ENCODE measurements around the gene GPR68.
"Not testable (repeated sequence)": the region's sequence is repeated elsewhere in the genome, so short reads cannot be mapped to it uniquely, and the experiment has no call there.

GPR68 gene

DNA sequence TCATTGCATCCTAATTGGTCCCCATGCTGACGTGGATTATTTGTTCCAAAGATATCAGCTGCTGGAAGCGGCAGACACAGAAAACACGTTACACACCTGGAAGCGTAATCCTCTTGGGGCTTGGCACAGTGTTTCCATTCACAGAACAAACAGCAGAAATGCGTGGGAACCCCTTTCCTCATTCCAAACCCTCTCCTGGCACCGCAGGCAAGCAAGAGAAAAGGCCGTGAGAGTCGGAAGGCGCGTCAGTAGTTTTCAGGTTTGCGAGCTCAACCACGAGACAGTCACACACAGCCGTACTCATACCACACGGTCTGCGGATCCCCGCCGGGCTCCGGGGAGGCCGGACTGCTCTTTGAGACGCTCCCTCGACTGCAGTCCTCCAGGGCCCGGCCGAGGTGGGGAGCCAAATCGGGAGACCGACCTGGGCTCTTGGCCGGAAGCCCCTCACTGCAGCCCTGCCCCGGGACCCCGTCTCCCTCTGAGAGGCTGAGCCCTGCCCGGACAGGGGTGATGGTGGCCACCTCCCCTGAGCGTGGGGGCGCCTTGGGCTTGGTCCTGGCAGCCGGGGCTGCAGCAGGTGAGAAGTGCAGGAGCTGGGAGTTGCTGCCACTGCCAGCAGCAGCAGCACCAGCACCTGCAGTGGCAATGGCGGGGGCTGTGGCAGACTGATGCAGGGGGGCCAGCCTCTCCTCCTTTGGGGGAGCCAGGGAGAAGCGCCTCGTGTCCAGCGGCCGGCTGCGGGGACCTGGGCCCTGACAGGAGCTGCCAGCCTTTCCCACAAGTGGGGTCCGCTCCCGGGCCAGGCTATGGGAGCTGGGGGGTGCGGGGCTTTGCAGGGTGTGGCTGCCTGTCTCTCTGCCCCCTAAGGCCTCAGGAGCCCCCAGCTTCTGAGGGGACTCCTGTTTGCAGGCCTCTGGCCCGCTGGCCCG is 28.1 kb upstream of the GPR68 start:
- DNase-seq: no peak

- DNase-seq: no peak
Observed at GRCh38 chr14:91271639-91272038, 27.1 kb upstream of the GPR68 start.

GRCh38 chr14:91270619-91271018 is 26.1 kb upstream of the GPR68 start:
- DNase-seq: no peak

GRCh38 chr14:91270188-91270587 is 25.7 kb upstream of the GPR68 start:
- DNase-seq: no peak

GRCh38 chr14:91269076-91269991 is 24.8 kb upstream of the GPR68 start:
- no peak for DNase-seq

GRCh38 chr14:91267965-91268437 is 23.5 kb upstream of the GPR68 start:
- DNase-seq: no peak

- not testable (repeated sequence) for DNase-seq
Observed at GRCh38 chr14:91266276-91266675, 21.8 kb upstream of the GPR68 start.

DNA sequence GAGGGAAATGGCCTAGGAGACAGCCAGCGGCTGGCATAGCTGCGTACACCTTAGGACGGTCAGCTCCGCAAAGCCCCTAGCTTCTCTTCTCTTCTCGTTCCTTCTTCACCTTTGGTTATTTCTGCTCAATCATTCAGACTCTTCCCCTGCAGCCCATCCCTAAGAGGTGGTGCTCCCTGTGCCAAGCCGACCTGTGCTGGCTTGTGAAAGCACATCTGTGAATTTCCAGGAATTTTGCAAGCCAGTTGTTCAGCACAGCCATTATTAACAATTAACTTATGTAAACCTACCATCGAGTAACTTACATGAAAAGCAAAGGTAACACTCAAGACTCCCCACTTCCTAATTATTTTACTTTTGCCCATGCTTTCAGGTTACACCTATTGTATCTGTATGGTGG is 20.9 kb upstream of the GPR68 start:
- DNase-seq: no peak

DNA sequence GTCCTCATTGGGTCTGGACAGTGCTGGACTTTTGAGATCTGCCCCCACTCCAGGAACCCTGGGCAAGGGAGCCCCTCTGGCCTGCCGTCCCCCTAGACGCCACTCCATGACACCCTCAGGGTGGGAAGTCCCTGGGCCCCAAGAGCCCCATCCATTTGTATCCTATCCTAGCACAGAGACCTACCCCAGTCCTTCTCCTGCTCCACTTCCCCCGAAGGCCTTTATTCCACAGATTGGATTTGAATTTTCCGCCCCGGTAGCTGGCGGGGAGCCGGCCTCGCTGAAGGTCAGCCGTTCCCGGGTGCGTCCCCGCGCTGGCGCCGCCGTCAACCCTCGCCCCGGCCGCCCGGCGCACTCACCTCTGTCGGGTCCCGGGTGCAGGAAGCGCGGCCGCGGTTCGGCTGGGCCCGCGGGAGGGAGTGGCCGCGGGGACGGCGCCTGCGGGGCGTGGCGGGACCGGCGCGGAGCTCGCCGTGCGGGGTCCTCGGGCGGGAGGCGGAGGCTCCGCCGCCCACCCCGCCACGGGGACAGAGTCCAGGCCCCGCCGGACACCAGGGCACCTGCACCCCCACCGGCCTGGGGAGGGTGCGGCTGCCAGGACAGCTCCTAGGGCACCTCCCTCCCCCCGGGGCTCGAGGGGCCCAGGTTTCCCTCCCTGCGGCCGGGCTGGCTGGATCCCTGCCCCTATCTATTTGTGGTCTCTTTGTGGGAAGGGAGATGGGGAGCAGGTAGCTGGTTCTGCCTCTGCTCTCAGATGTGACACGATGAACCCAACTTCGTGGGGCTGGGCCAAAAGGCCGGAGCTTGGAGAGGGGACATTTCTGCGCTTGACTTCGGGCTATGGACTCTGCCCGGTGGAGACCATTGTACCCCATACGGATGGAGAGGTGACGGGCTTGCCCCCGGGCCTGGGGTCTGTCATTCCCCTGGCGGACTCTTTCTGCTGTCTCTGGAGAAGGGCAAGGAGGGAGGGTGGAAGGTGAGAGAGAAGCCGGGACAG is 19.9 kb upstream of the GPR68 start:
- DNase-seq: no peak

GRCh38 chr14:91263329-91263728 is 18.8 kb upstream of the GPR68 start:
- no peak for DNase-seq

DNA sequence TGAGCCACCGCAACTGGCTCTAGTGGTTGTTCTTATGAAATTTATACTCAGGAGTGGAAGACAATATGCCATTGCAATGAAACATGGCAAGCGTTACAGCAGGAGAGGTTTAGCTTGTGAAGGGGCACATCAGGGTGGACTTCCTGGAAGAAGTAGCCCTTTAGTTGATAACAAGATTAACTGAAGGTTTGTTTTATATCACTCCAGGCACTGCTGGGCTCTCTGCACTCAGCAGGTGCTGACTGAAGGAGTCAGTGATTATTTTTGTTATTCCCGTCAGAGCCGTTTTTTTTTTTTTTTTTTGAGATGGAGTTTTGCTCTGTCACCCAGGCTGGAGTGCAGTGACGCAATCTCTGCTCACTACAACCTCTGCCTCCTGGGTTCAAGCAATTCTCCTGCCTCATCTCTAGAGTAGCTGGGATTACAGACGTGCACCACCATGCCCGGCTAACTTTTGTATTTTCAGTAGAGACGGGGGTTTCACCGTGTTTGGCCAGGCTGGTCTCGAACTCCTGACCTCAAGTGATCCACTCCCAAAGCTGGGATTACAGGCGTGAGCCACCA is 17.6 kb upstream of the GPR68 start:
- DNase-seq: no peak

- DNase-seq: no peak
Observed at GRCh38 chr14:91261115-91261514, 16.6 kb upstream of the GPR68 start.

DNA sequence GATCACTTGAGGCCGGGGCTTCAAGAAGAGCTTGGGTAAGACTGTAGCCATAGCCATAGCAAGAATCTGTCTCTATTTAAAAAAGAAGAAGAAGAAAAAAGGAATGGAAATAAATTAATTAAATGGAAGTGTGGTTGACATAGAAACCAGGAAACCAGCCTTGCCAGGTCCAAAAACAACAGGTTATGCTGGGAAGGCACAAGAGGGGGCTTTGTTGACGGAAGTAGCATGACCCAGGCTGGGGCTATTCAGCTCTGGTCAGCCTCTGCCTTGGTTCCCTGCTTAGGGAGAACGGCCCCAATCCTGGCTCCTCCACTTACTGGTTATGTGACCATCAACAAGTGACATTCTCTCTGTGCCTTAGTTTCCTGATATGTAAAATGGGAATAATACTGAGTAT is 14.4 kb upstream of the GPR68 start:
- no peak for DNase-seq

- no peak for DNase-seq
Observed at GRCh38 chr14:91258011-91258618, 13.6 kb upstream of the GPR68 start.

- no peak for DNase-seq
Observed at GRCh38 chr14:91257328-91258010, 13.0 kb upstream of the GPR68 start.

GRCh38 chr14:91256661-91257060 is 12.2 kb upstream of the GPR68 start:
- DNase-seq: no peak

DNA sequence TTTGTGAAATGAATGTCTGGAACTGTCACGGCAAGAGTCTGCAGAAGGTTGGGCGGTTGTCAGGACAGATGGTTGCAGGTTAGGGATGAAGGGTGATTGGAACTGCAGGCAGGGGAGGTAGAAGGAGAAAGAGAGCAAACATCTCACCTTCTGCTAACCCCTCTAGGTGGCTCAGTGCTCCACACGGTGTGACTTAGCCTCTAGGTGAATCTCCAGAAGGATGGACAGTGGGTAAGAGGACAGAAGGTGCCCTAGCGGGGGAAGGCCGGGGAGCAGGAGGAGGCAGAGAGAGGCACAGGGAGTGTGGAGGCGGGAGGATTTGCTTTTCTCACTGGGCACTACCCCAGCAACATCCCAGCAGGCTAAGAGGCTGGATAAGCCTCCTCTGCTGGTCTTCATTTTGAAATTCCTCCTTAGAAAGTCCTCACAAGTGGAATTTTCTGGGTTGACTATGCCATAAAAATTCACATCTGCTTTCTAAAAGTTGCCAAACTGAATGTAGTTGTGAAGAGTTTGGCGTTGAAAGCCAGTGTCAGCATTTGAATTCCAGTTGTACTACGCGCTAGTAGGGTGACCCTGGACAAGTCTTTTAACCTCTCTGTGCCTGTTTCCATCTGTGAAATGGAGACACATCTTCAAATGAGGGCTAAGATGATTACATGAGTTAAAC is 10.7 kb upstream of the GPR68 start:
- no peak for DNase-seq

DNA sequence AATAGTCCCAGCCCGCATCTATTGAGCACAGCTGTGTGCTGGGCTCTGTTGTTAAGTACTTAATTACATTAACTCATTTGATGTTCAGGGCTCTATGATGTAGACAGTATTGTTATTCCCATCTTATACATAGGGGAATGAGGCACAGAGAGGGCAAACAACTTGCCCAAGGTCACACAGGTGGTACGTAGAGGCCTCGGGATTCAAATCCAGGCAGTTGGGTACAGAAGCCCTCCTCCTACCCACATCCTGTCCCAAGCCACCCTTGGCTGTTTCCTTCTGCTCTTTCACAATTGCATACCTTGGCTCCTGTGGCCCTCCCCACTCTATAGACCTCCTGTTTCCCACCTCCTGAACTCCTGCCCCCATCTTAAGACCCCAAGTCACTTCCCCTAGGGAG is 10.0 kb upstream of the GPR68 start:
- no peak for DNase-seq

GRCh38 chr14:91253795-91254323 is 9.4 kb upstream of the GPR68 start:
- no peak for DNase-seq
